ENCODE data around the gene VASH1.

The VASH1 gene

DNA sequence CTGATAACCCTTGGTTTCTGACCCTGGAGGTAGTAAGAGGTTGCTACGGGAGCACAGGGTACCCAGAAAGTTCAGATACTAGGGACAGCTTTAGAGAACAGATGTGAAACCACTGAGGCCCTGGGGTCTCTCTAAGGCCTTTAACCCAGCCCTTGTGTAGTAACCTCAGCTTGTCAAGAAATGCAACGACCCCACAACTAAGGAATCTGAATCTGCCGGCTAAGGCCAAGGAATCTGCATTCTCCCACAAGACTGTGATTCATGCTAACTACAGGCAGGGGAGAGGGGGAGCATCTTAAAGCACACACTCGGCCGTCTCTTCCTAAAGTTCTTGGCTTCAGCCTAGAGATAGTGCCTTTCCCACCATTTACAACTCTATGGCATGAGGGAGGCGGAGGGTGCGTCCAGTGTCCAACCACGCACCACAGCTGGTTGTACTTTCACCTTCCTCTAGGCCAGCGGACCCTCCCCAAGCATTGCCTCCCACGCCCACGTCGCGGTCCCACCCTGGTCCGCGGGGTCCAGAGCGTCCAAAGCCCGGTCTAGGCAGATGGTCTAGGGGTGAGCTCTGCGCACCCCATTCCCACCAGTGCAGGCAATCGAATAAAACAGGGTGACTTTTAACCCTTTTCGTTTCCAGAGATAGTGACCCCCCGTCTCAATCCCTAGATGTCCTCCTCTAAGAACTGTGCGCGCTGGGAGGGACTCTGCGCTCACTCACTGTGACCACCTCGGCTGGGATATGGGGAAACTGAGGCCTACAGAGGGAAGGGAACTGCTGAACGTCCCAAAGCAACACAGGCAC lies 735 bp upstream of the VASH1 start:
- DNase-seq (ENCODE audit: insufficient read length, low spot score) (no peak), FAIRE-seq (no peak)
- TF ChIP-seq POLR2A (IDR thresholded peaks at IDR 0.05; ENCODE audit: low read depth, low read length): no peak

DNA sequence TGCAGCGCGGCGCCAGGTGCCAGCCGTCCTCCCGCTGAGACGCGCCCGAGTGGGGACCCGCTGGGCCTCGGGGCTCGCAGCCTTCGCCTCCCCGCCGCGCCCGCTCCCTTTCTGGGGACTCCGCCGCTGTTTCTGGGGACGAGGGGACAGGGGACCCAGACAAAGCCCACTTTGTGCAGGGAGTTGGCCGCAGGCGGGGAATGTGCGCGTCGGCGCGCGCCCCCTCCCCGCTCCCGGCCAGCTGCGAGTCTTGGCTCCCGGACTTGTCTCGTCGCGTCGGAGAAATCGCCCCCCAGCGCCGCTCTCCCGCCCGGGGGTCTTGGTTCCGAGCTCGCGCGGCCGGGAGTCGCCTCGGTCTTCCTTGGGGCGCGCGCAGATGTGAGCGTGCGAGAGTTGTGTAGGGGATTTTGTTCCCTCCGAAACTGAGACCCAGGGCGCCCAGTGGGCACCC lies 717 bp downstream of the VASH1 start:
- FAIRE-seq (no peak), DNase-seq (ENCODE audit: insufficient read length, low spot score) (no peak)
- TF ChIP-seq POLR2A (IDR thresholded peaks at IDR 0.05; ENCODE audit: low read depth, low read length): no peak

DNA sequence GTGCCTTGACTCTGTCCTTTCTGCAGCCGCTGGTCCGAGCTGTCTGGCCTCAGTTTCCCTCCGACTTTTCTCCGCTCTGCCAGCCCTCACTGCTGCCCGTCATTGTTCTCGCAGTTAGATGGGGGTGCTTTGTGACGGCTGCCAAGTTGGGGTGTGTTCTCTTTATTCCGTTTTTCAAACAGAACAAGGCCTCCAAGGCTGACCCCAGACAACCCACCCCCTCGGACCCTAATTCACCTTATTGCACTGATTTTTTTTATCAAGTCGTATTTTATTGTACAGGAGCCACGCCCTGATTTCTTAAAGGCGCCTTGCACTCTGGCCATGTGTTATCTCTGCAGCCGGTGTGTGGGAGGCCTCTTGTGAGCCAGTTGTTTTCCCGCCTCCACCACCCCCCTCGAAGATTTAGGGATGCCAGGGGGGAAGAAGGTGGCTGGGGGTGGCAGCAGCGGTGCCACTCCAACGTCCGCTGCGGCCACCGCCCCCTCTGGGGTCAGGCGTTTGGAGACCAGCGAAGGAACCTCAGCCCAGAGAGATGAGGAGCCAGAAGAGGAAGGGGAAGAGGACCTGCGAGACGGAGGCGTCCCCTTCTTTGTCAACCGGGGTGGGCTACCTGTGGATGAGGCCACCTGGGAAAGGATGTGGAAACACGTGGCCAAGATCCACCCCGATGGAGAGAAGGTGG lies 1.3 kb downstream of the VASH1 start:
- FAIRE-seq (no peak), DNase-seq (ENCODE audit: insufficient read length, low spot score) (no peak)
- no peak for TF ChIP-seq POLR2A (IDR thresholded peaks at IDR 0.05; ENCODE audit: low read depth, low read length)

DNA sequence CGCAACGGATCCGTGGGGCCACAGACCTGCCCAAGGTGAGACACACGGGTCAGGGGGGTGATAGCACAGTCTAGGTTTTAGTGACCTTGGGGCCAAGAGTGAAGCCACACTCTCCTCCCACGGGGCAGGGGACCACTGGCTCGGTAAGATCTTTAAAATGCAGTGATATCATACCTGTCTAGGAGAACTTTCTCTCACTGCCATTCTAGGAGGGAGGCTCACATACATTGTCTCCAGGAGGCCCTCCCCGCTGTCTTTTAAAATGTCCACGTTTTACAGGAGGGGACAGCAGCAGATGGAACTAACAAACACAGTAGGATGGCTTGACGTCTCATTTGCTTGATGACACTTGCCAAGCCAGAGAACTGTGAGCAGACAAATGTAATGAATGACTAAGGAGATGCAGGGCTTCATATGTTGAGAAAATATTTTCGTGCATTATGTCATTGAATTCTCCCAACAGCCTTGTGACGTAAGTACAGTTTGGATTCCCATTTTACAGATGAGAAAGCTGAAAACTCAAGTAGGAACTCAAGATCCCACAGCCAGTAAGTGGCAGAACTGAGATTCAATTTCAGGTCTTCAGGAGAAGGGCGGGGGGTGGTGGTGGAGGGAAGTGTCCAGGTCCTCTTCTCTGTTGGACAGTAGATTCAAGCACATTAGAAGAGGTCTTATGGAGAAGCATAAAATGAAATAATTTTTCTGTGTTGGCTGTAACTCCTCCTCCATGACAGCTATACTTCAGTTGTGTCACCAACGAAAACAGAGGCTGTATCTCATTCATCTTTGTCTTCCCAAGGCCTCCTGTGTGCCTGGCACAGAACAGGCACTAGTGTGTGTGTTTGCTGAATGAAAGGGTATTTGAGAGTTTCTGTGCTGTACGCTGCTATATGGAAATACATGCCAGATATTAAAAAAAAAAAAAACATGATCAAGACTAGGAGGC lies 2.1 kb downstream of the VASH1 start:
- DNase-seq (ENCODE audit: insufficient read length, low spot score) (no peak), FAIRE-seq (no peak)
- TF ChIP-seq POLR2A (IDR thresholded peaks at IDR 0.05; ENCODE audit: low read depth, low read length): no peak

DNA sequence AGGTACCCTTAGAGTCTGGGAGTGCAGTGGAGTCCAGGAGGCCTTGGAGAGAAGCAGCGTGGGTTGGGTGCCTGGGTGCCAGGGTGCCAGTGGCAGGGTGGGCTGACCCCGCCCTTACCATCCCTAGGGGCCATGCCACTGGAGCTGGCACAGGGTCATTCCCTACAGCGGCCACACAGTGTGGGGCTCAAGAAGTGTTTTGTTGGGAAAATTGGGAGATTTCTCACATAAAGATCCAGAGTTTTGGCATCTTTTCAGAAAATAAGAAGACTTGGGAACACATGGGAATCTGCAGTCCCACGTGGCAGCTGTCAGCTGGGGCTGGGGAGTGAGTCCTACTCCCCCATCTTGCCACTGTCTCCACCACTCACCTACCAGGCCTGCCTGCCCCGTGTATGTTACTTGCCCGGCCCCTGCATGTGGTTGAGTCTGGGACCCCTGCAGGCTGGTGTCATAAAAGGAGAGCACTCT lies 4.2 kb downstream of the VASH1 start:
- FAIRE-seq (no peak), DNase-seq (ENCODE audit: insufficient read length, low spot score) (no peak)
- no peak for TF ChIP-seq POLR2A (IDR thresholded peaks at IDR 0.05; ENCODE audit: low read depth, low read length)

DNA sequence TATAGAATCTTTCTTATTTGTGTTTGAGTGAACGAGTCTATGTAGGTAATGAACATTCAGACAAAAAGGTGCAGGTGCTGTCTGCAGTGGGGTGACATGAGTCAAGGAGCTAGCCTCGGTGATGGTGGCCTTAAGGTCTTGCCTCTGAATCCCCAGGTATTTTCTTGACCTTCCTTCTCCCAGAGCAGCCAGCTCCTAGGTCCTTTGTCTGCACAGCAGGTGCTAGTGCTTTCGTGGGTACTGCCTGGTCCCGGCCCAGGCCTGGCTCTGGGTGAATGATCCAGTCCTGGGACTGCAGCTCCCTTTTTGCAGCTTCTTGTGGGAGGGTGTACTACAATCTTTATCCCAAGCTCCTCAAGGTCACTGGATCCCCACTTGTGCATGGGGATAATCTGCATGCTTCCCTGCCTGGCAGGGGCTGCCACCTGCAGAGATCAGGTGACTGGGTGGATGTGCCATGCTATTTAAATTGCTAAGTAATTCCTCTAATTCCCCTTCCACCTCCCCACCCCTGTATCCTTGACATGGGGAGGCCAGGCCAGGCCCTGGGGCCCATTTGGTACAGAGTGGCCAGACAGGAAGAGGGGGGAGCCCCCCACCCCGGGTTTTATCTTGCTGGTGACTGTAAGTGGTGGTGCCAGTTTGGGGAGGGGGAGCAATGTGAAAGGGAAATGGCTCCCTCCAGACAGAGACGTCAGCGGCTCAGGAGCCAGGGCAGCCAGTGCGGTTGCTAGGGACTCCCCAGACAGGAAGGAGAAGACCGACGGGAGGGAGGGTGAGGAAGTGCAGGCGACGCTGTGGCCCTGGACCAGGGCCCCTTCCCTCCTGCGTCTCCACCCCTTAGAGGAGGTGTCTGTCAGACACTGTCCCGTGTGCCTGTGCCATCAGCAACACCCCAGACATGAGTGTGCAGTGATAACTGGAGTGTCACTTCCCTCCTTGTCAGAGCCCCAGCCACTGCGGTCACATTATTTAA lies 6.7 kb downstream of the VASH1 start:
- FAIRE-seq: no peak
- no peak for DNase-seq (ENCODE audit: insufficient read length, low spot score)
- TF ChIP-seq POLR2A (IDR thresholded peaks at IDR 0.05; ENCODE audit: low read depth, low read length): no peak

DNA sequence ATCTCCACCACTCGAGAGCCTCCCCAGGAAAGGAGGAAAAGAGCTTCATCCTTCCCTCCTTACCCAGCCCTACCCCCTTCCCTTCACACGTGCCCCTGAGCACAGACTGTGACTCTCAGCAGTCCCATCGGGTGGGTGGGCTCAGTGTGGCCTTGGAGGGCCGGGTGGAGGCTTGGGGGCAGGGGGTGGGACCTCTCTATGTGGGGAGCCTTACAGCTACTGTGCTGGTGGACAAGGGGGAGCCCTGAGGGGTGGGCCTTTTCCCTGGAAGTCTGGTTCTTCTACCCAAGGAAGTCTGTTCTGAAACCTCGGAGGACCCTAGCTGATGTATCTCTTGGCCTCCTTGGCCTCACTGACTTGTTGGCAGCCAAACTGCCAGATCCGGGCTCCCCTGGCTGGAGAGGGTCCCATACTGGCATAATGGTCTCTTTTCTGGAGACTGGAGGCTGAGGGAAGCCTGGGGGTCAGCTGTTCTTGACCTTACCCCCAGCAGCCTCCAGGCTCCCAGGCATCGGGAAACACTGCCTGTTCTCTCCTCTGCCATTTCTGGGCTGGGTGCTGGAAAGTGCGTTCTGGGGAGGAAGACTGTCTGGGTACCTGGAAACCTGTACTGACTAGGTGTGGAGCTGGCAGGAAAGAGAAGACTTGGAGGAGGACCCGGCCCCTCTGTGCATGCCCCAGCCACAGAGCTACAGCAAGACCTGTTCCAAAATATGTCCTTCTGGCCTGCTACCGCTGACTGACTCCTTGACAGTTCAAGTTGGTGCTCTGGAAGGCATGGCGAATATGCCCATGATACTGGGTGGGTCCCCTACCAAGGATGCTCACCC lies 7.6 kb downstream of the VASH1 start:
- no peak for DNase-seq (ENCODE audit: insufficient read length, low spot score)
- FAIRE-seq: no peak
- no peak for TF ChIP-seq POLR2A (IDR thresholded peaks at IDR 0.05; ENCODE audit: low read depth, low read length)

DNA sequence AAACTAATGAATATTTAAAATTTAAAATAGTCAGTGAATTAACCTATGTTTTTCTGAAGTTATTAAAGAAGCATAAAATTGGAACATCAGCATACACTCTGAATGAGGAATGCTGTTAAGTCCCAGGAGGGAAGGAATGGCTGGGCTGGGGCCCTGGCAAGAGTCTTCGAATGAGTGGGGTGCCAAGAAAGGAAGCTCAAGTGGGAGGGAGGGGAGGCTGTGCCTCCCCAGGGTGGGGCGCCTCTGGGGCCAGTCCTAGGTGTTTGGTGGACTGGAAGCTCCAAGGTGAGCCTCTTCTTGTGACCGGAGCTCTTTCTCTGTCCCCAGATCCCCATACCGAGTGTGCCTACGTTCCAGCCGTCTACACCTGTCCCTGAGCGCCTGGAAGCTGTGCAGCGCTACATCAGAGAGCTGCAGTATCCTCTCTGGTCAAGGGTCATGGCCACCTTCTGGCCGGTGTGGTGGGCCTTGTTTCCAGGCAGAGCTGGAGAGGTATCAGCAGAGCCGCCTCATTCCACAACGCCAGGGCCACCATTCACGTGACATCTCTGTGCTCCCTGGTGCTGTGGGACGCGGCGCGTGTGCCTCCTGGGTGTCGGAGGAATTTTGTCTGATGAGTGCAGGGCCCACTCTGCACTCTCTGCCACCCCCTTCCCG lies 8.5 kb downstream of the VASH1 start:
- no peak for TF ChIP-seq POLR2A (IDR thresholded peaks at IDR 0.05; ENCODE audit: low read depth, low read length)
- DNase-seq (ENCODE audit: insufficient read length, low spot score): no peak
- FAIRE-seq: no peak

DNA sequence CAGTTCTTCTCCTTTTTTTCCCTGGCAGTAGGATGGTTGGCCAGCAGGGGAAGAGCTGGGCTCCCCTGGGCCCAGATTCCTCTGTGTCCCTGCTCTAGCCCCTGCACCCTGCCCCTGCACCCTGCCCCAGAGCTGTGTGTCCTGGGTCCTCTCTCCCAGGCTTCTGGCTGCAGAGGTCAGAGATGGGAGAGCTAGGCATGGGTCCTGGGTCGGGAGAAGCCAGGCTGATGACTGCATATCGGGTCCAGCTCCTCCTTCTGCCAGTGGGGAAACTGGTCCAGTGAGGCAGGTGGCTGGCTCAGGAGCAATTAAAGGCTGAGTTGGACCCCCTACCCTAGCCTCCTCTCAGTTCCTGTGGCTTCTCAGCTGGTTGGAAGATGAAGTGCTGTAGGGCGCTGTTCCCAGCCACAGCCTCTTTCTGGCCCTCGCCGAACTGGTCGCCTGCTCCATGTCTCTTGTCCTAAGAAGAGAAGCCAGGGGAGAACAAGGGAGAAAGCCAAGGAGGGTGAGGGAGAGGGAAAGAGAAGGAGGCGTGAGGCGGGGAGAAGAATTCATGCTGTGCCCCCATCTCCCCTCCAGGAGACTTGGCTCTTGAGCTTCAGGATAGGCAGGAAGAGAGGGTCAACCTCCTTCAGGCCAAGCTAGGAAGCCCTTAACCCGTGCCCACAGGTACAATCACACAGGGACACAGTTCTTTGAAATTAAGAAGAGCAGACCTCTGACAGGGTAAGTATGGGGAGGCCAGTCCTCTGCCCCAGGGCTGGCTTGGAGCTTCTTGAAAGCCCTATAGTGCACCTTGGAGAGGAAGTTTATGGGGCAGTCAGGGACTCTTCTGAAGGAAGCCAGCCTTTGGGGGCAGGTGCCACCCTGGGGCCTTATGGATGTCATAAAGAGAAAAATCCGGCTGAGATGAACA lies 9.5 kb downstream of the VASH1 start:
- no peak for FAIRE-seq
- no peak for TF ChIP-seq POLR2A (IDR thresholded peaks at IDR 0.05; ENCODE audit: low read depth, low read length)
- DNase-seq (ENCODE audit: insufficient read length, low spot score): no peak

DNA sequence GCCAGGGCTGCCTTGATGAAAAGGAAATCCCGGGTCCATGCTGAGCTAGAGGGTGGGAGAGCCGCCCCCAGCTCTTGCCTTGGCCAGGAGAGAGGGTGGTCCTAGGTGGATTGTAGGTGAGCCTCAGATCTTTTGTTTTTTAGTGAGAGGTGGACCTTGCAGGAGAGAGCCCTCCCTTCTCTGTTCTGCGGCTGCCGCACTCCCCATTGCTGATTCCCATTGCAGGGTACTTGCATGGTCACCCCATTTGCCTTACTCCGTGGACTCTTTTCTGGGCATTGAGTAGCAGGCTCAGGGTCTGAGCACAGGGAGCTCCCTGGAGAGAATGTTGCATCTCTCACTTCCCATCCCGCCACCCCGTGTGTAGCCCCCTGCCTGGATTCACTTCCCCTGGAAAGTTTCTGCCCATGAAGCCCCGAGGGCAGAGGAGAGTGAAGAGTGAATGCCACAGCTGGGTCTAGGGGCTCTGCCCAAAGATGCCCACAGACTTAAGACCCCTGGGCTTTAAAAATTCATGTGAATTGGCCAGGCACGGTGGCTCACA lies 10.2 kb downstream of the VASH1 start:
- TF ChIP-seq POLR2A (IDR thresholded peaks at IDR 0.05; ENCODE audit: low read depth, low read length): no peak
- DNase-seq (ENCODE audit: insufficient read length, low spot score) (no peak), FAIRE-seq (no peak)
